NT2/D1 (cell line): ENCODE results near the gene RPL32.
"Not testable (repeated sequence)": the region's sequence is repeated elsewhere in the genome, so short reads cannot be mapped to it uniquely, and the experiment has no call there.

Experiments
- DNase-seq: peaks from one replicate; pipeline ENCODE4 v3.0.0-alpha.2; 2011; ENCODE audit warnings: low read depth, low spot score
- H3K27me3 ChIP-seq: 2 replicates; pipeline ENCODE4 v1.6.0; 2011; ENCODE audit warnings: mild to moderate bottlenecking; ENCODE audit not compliant: insufficient read length, insufficient read depth
- H3K36me3 ChIP-seq: 2 replicates; pipeline ENCODE4 v1.6.1; 2011; ENCODE audit warnings: mild to moderate bottlenecking, low read length, mixed read lengths; ENCODE audit not compliant: insufficient read depth, insufficient read length
- H3K4me1 ChIP-seq: 2 replicates; pipeline ENCODE4 v1.5.1; 2011; ENCODE audit not compliant: insufficient read depth, insufficient read length
- H3K4me3 ChIP-seq: 2 replicates; pipeline ENCODE4 v1.5.1; 2011; ENCODE audit warnings: low read depth; ENCODE audit not compliant: insufficient read length
- H3K9ac ChIP-seq: 2 replicates; pipeline ENCODE4 v1.6.0; 2011; ENCODE audit warnings: low read depth; ENCODE audit not compliant: insufficient read length
- H3K9me3 ChIP-seq: 2 replicates; pipeline ENCODE4 v1.5.1; 2011; ENCODE audit warnings: mild to moderate bottlenecking, low read length; ENCODE audit not compliant: insufficient read depth
- SUZ12 ChIP-seq: IDR thresholded peaks from 2 replicates; pipeline ENCODE4 v1.6.1; 2011; ENCODE audit not compliant: insufficient read length, insufficient read depth; ENCODE audit errors: extremely low read depth
- YY1 ChIP-seq: IDR thresholded peaks from 2 replicates; pipeline ENCODE4 v1.6.1; 2011; ENCODE audit not compliant: insufficient read length, insufficient read depth
- ZNF274 ChIP-seq: IDR thresholded peaks from 2 replicates; pipeline ENCODE4 v1.6.1; 2011; ENCODE audit warnings: mild to moderate bottlenecking, low read depth, low read length

The RPL32 gene

DNA sequence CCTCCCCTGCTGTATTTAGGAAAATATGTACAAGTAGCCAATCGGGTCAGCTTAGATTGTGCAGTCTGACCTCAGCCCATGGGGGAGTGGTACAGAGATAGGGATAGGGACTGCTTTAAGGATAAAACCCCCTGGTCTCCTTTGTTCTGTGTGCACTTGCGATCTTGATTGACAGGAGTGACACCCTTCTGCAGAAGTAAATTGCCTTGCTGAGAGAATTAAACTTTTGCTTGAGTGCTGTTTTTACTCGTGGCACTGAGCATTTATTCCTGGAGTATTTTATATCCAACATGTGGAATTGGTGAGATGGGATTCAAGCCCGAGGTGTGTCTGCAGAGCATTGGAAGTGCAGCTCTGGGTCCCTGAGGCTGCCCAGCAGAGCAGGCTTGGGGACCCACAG, 23.9 kb upstream of the RPL32 start:
- Histone ChIP-seq H3K9ac (no peak overlapping the region), H3K36me3 (no peaks in the 10 kb centered on the region), H3K4me1 (peaks cover 4% of the 10 kb centered on the region), H3K4me3 (no peak overlapping the region), H3K9me3 (peaks cover 12% of the 10 kb centered on the region), H3K27me3 (peaks cover 38% of the 10 kb centered on the region)
- no peak for DNase-seq
- TF ChIP-seq YY1 (no peak), ZNF274 (no peak), SUZ12 (no peak)

DNA sequence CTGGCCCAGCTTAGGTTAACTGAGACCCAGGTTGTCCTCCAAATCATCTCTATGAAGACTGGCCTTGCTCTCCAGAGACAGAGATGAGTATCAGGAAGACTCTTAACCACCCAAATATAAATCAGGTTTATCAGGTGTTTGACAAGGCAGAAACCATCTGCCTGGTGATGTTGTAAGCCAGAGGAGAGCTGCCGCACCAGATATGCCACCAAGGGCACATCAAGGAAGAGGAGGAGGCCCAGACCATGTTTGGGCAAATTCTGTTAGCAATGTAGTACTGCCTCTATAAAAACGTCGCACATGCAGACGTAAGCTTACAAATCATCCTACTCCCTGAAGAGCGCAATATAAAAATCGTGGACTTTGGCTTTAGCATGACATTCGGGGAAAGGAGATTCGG, 21.0 kb upstream of the RPL32 start:
- H3K27me3 ChIP-seq = peaks cover 30% of the 10 kb centered on the region
- no peak for DNase-seq

DNA sequence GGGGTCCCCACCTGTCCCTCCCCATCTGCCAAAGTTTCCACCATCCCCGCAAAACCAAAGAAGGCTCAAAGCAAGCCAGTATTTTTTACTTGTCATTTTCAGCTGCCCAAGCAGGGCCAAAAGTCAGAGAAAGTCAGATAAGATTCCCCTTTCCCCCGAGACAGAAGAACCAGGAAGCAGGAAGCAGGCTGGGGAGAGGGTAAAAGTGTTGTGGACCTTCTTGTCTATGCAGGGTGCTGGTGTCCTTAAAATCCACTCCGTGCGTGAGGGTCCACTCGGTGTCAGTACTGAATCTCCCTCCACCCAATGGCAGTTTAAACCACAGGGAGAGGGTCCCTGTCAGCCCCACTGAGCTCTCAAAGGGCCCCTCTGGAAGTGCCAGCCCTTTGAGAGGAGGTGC, 20.2 kb upstream of the RPL32 start:
- TF ChIP-seq SUZ12 (no peak), YY1 (no peak), ZNF274 (no peak)
- H3K27me3 ChIP-seq = peaks cover 30% of the 10 kb centered on the region

More for the DNA sequence above, 21.0 kb upstream of the RPL32 start:
- Histone ChIP-seq H3K9ac (no peak overlapping the region), H3K4me1 (no peaks in the 10 kb centered on the region), H3K36me3 (no peaks in the 10 kb centered on the region), H3K9me3 (peaks cover 12% of the 10 kb centered on the region), H3K4me3 (no peak overlapping the region)
- no peak for TF ChIP-seq ZNF274
- no peak for TF ChIP-seq YY1
- no peak for TF ChIP-seq SUZ12

DNA sequence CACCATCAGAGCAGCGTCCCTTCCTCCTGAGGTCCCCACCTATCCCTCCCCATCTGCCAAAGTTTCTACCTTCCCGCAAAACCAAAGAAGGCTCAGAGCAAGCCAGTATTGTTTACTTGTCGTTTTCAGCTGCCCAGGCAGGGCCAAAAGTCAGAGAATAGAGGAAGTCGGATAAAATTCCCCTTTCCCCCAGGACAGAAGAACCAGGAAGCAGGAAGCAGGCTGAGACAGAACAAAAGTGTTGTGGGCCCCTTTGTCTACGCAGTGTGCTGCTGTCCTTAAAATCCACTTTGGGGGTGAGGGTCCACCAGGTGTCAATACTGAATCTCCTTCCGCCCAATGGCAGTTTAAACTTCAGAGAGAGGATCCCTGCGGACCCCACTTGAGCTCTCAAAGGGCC, 18.5 kb upstream of the RPL32 start:
- no peak for DNase-seq
- TF ChIP-seq ZNF274 = no peak
- no peak for TF ChIP-seq SUZ12
- no peak for TF ChIP-seq YY1
- no peak overlapping the region for H3K9ac ChIP-seq
- H3K4me3 ChIP-seq = no peak overlapping the region
- peaks cover 37% of the 10 kb centered on the region for H3K27me3 ChIP-seq
- no peaks in the 10 kb centered on the region for H3K4me1 ChIP-seq
- H3K9me3 ChIP-seq = no peaks in the 10 kb centered on the region
- H3K36me3 ChIP-seq = no peaks in the 10 kb centered on the region

More for the DNA sequence above, 20.2 kb upstream of the RPL32 start:
- peaks cover 12% of the 10 kb centered on the region for H3K9me3 ChIP-seq
- H3K4me3 ChIP-seq = no peak overlapping the region
- no peak for DNase-seq
- no peak overlapping the region for H3K9ac ChIP-seq
- no peaks in the 10 kb centered on the region for H3K36me3 ChIP-seq
- no peaks in the 10 kb centered on the region for H3K4me1 ChIP-seq

DNA sequence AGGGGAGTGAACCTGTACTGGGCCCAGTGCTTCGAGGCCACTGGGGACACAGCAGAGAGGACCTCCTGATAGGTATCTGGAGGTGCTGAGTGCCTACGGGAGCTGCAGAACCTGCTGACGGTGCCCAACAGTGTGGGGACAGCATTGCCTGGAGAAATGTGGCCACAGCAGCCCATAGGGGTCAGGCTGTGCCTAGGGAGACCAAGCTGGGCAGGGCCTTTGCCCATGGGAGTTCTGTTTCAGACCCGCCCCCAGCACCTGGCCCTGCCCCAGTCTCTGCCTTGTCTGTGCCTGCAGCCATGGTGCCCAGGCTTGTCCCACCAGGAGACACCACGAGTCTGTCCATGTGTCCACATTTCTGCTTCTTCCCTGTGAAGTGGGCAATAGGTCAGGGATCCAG, 15.3 kb upstream of the RPL32 start:
- Histone ChIP-seq H3K27me3 (peaks cover 27% of the 10 kb centered on the region), H3K9me3 (no peaks in the 10 kb centered on the region), H3K36me3 (no peaks in the 10 kb centered on the region), H3K9ac (no peak overlapping the region), H3K4me1 (no peaks in the 10 kb centered on the region), H3K4me3 (no peak overlapping the region)
- no peak for DNase-seq
- TF ChIP-seq ZNF274 (no peak), YY1 (no peak), SUZ12 (no peak)

DNA sequence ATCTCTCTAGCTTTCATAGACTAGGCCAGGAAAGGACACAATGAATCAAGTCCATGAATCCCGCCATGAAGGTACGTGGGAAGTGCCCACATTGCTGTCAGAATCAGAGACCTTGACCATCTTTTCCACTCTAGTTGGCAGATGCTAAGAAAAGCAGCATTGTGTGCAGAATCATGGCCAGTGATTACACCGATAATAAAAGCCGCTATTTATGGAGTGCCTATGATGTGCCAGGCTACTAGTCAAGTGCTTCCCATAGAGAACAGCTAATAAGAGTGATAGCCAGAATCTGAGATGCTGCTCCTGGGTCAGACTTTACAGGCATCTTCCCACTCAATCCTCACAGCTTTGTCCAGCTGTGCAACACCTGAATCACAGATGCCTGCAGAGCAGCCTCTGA, 13.2 kb upstream of the RPL32 start:
- H3K27me3 ChIP-seq = peaks cover 19% of the 10 kb centered on the region
- H3K9ac ChIP-seq = no peak overlapping the region
- no peaks in the 10 kb centered on the region for H3K36me3 ChIP-seq
- H3K4me1 ChIP-seq = no peaks in the 10 kb centered on the region
- DNase-seq = no peak
- peaks cover 11% of the 10 kb centered on the region; the same call in 1 of the 2 replicates for H3K9me3 ChIP-seq
- TF ChIP-seq YY1 (no peak), SUZ12 (no peak), ZNF274 (no peak)
- H3K4me3 ChIP-seq = no peak overlapping the region

DNA sequence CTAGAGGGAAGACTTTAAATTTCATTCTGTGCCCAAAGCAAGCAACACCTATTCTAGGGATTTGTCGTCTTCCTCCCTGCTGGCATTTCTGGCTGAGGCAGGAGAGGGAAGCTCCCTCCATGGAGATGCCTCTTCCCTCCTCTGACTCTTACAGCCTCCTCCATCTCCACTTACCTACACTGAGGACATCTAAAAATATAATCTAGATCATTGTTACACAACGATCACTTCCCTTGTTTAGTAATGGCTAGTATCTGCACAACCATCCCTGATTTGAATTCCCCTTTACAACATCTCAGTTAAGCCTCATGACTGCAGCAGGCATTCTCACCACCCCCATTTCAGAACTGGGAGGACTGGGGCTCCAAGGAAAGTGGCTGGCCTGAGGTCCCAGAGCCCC, 12.5 kb upstream of the RPL32 start:
- not testable (repeated sequence) for H3K4me1 ChIP-seq, H3K9ac ChIP-seq, DNase-seq, H3K4me3 ChIP-seq, H3K36me3 ChIP-seq
- Histone ChIP-seq H3K9me3 (peaks cover 11% of the 10 kb centered on the region; the same call in 1 of the 2 replicates), H3K27me3 (peaks cover 17% of the 10 kb centered on the region)

DNA sequence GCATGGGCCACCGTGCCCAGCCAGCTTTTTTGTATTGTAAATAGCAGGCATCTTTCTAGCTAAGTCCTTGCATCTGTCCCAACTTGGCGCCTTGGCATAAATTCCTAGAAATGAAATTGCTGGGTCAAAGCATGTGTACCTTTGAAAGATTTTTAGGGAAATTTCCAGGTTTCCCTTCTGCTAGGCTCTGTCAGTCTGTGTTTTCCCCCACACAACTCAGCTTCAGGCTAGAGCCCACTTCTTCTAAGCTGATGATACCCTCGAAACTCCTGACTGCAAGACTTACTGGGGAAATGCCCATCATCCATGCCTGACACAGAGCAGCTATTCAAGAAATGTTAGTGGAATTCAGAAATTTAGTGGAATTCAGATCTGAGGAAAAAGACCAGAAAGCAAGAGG, 10.8 kb upstream of the RPL32 start:
- H3K9me3 ChIP-seq = peaks cover 20% of the 10 kb centered on the region
- H3K4me1 ChIP-seq = no peaks in the 10 kb centered on the region
- H3K27me3 ChIP-seq = peaks cover 14% of the 10 kb centered on the region
- DNase-seq = no peak
- no peaks in the 10 kb centered on the region for H3K36me3 ChIP-seq
- H3K9ac ChIP-seq = no peak overlapping the region
- no peak for TF ChIP-seq SUZ12
- H3K4me3 ChIP-seq = no peak overlapping the region
